NCI-H446 (cell line): ENCODE data around the gene TLL2.

Experiments
- DNase-seq, 2 experiments: peaks; one replicate each; lab custom pipeline; 2025; lab: John Stamatoyannopoulos, UW

Gene TLL2

GRCh38 chr10:96463562-96463961 is 50.2 kb downstream of the TLL2 start:
- no peak for DNase-seq

- DNase-seq: no peak
These were observed 51.0 kb downstream of the TLL2 start for GRCh38 chr10:96462606-96463151.

- no peak for DNase-seq
These were observed 53.4 kb downstream of the TLL2 start for GRCh38 chr10:96460316-96460715.

GRCh38 chr10:96457341-96457740 is 56.4 kb downstream of the TLL2 start:
- no peak for DNase-seq

- DNase-seq: no peak
These were observed 57.4 kb downstream of the TLL2 start for GRCh38 chr10:96456296-96456840.

GRCh38 chr10:96453856-96454583 is 59.7 kb downstream of the TLL2 start:
- no peak for DNase-seq

- no peak for DNase-seq
These were observed 61.1 kb downstream of the TLL2 start for GRCh38 chr10:96452494-96453153.

- DNase-seq: no peak
These were observed 63.1 kb downstream of the TLL2 start for GRCh38 chr10:96450529-96451207.

- DNase-seq: no peak
These were observed 65.2 kb downstream of the TLL2 start for GRCh38 chr10:96448558-96448957.

- no peak for DNase-seq
These were observed 65.7 kb downstream of the TLL2 start for GRCh38 chr10:96448021-96448457.

GRCh38 chr10:96446966-96447596 is 66.6 kb downstream of the TLL2 start:
- DNase-seq: no peak

GRCh38 chr10:96441987-96442643 is 71.6 kb downstream of the TLL2 start:
- DNase-seq: no peak

- no peak for DNase-seq
These were observed 72.3 kb downstream of the TLL2 start for GRCh38 chr10:96441322-96441885.

GRCh38 chr10:96440361-96441292 is 73.1 kb downstream of the TLL2 start:
- no peak for DNase-seq

- DNase-seq: no peak
These were observed 74.0 kb downstream of the TLL2 start for GRCh38 chr10:96439725-96440124.

GRCh38 chr10:96436035-96436434 is 77.7 kb downstream of the TLL2 start:
- no peak for DNase-seq

- no peak for DNase-seq
These were observed 82.3 kb downstream of the TLL2 start for GRCh38 chr10:96431211-96431970.

GRCh38 chr10:96427291-96427690 is 86.4 kb downstream of the TLL2 start:
- DNase-seq: no peak

GRCh38 chr10:96422525-96422924 is 91.2 kb downstream of the TLL2 start:
- no peak for DNase-seq
